KG1 (cell line): Measurements from ENCODE around the gene DAPK1.

Experiments used
- DNase-seq: peaks from one replicate; lab custom pipeline; 2025; lab: John Stamatoyannopoulos, UW

Gene DAPK1

GRCh38 chr9:87643778-87644570 lies 146.3 kb downstream of the DAPK1 start:
- DNase-seq, result no peak

GRCh38 chr9:87644659-87645058 lies 147.0 kb downstream of the DAPK1 start:
- no peak for DNase-seq

- no peak for DNase-seq
Observed at GRCh38 chr9:87646546-87646945, 148.9 kb downstream of the DAPK1 start.

- no peak for DNase-seq
Observed at GRCh38 chr9:87647114-87647513, 149.4 kb downstream of the DAPK1 start.

- no peak for DNase-seq
Observed at GRCh38 chr9:87648606-87649005, 150.9 kb downstream of the DAPK1 start.

- no peak for DNase-seq
Observed at GRCh38 chr9:87650611-87651295, 153.1 kb downstream of the DAPK1 start.

GRCh38 chr9:87651431-87651830 lies 153.8 kb downstream of the DAPK1 start:
- no peak for DNase-seq

- no peak for DNase-seq
Observed at GRCh38 chr9:87653941-87654340, 156.3 kb downstream of the DAPK1 start.

- no peak for DNase-seq
Observed at GRCh38 chr9:87655731-87656130, 158.1 kb downstream of the DAPK1 start.

- DNase-seq, result no peak
Observed at GRCh38 chr9:87656485-87656884, 158.8 kb downstream of the DAPK1 start.

- DNase-seq, result no peak
Observed at GRCh38 chr9:87657190-87657589, 159.5 kb downstream of the DAPK1 start.

GRCh38 chr9:87657893-87658292 lies 160.2 kb downstream of the DAPK1 start:
- no peak for DNase-seq

GRCh38 chr9:87658511-87658910 lies 160.8 kb downstream of the DAPK1 start:
- no peak for DNase-seq

GRCh38 chr9:87659534-87660419 lies 162.1 kb downstream of the DAPK1 start:
- no peak for DNase-seq

GRCh38 chr9:87661241-87661640 lies 163.6 kb downstream of the DAPK1 start:
- no peak for DNase-seq

GRCh38 chr9:87662808-87663528 lies 165.3 kb downstream of the DAPK1 start:
- DNase-seq, result peak; percentile 6

- no peak for DNase-seq
Observed at GRCh38 chr9:87663556-87663955, 165.9 kb downstream of the DAPK1 start.

GRCh38 chr9:87664153-87665060 lies 166.7 kb downstream of the DAPK1 start:
- no peak for DNase-seq

- DNase-seq, result no peak
Observed at GRCh38 chr9:87665505-87665904, 167.8 kb downstream of the DAPK1 start.

GRCh38 chr9:87667164-87667738 lies 169.6 kb downstream of the DAPK1 start:
- no peak for DNase-seq
